Lung (tissue), 12 donors: ENCODE measurements around the gene FRMD5. TPM values are rescaled to one million over a fixed set of nuclear protein-coding genes. Genes with fewer than 3 reads are reported as not detected.
"Not testable (repeated sequence)": the region's sequence is repeated elsewhere in the genome, so short reads cannot be mapped to it uniquely, and the experiment has no call there.

ENCODE experiments used
- ATAC-seq: fragments of 200-7000 bp; cut with Tn5 transposase; one replicate; pipeline ENCODE4 v1.9.1; 2020; ENCODE audit warnings: moderate number of reproducible peaks; ENCODE audit not compliant: insufficient read depth, low FRiP score
- DNase-seq, 3 donors: peaks; one replicate each; pipeline ENCODE4 v3.0.0-alpha.2; 2013 to 2017
- H3K27ac ChIP-seq, 2 donors: one replicate each; pipeline ENCODE4 v1.5.1; 2013; ENCODE audit warnings: mild to moderate bottlenecking in 2 of 2, moderate library complexity in 2 of 2, control low read depth in 1 of 2, inconsistent platforms in 1 of 2, low read depth in 1 of 2, low read length in 1 of 2
- H3K27me3 ChIP-seq, 3 donors: one replicate each; pipeline ENCODE4 v1.5.1; 2013; ENCODE audit warnings: low read length in 2 of 3; ENCODE audit not compliant: control insufficient read depth in 3 of 3, insufficient read depth in 3 of 3
- H3K36me3 ChIP-seq, 4 donors: one replicate each; pipeline ENCODE4 v1.5.1; 2013; ENCODE audit warnings: low read length in 4 of 4, mild to moderate bottlenecking in 1 of 4, moderate library complexity in 1 of 4; ENCODE audit not compliant: control insufficient read depth in 4 of 4, insufficient read depth in 4 of 4
- H3K4me1 ChIP-seq, 5 donors: one replicate each; pipeline ENCODE4 v1.5.1; 2013; ENCODE audit warnings: low read length in 5 of 5, mild to moderate bottlenecking in 2 of 5, moderate library complexity in 1 of 5; ENCODE audit not compliant: control insufficient read depth in 5 of 5, insufficient read depth in 5 of 5
- H3K4me3 ChIP-seq: one replicate; pipeline ENCODE4 v1.5.1; 2013; ENCODE audit warnings: mild to moderate bottlenecking, control low read depth, moderate library complexity
- H3K9ac ChIP-seq, 2 donors: one replicate each; pipeline ENCODE4 v1.5.1; 2013; ENCODE audit warnings: low read length in 2 of 2, control low read depth in 1 of 2; ENCODE audit not compliant: insufficient read depth in 1 of 2
- H3K9me3 ChIP-seq, 4 donors: one replicate each; pipeline ENCODE4 v1.5.1; 2013; ENCODE audit warnings: low read length in 3 of 4, mild to moderate bottlenecking in 1 of 4, moderate library complexity in 1 of 4; ENCODE audit not compliant: control insufficient read depth in 4 of 4, insufficient read depth in 3 of 4
- whole genome bisulfite sequencing, 2 donors: extraction: QIAGEN DNeasy Blood & Tissue Kit; methylation state at CpG; one replicate each; pipeline ENCODE4 v1.1.7; 2013; 5-methylcytosine and 5-hydroxymethylcytosine counted together
- polyA plus RNA-seq, 2 donors: library from polyadenylated mRNA; stranded (reverse); fragments of 200-250 nt; gene quantifications; one replicate each; pipeline ENCODE4 v1.2.1, GENCODE V29; 2013
- total RNA-seq, 2 donors: library from RNA; depleted of rRNA in 1 of 2; stranded (reverse); fragments of >200 nt in 1 of 2; gene quantifications; one replicate each; pipeline ENCODE4 v1.2.1, GENCODE V29; 2014 to 2021
- TF ChIP-seq, protein P1 (sequence below): IDR thresholded peaks from 2 replicates; pipeline ENCODE4 v1.5.1; 2012; ENCODE audit warnings: mild to moderate bottlenecking; ENCODE audit errors: control extremely low read depth, extremely low read depth
- donor health status: control.
- donor health status: control.
- donor health status: Bipolar disorder and iron deficiency.
- donor health status: healthy.
- donor health status: DM: yes; HTN: yes; CAD: no.

The FRMD5 gene
- total and polyA plus RNA-seq, 4 donors: 0.10 to 1.1 (median 0.67) TPM

- Histone ChIP-seq H3K4me1 (no peaks in the 10 kb centered on the region), H3K9ac (no peak overlapping the region), H3K9me3 (no peaks in the 10 kb centered on the region), H3K4me3 (no peak overlapping the region), H3K27ac (no peak overlapping the region), H3K36me3 (no peaks in the 10 kb centered on the region), H3K27me3 (no peaks in the 10 kb centered on the region)
- DNase-seq: no peak
- TF ChIP-seq, protein P1, sequence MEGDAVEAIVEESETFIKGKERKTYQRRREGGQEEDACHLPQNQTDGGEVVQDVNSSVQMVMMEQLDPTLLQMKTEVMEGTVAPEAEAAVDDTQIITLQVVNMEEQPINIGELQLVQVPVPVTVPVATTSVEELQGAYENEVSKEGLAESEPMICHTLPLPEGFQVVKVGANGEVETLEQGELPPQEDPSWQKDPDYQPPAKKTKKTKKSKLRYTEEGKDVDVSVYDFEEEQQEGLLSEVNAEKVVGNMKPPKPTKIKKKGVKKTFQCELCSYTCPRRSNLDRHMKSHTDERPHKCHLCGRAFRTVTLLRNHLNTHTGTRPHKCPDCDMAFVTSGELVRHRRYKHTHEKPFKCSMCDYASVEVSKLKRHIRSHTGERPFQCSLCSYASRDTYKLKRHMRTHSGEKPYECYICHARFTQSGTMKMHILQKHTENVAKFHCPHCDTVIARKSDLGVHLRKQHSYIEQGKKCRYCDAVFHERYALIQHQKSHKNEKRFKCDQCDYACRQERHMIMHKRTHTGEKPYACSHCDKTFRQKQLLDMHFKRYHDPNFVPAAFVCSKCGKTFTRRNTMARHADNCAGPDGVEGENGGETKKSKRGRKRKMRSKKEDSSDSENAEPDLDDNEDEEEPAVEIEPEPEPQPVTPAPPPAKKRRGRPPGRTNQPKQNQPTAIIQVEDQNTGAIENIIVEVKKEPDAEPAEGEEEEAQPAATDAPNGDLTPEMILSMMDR: no peak
- ATAC-seq: no peak
- WGBS, 2 donors: 36 to 69% methylated on average over 1 of the region's 1 CpG
Observed at GRCh38 chr15:44231842-44232241, 36.8 kb upstream of the FRMD5 start.

DNA sequence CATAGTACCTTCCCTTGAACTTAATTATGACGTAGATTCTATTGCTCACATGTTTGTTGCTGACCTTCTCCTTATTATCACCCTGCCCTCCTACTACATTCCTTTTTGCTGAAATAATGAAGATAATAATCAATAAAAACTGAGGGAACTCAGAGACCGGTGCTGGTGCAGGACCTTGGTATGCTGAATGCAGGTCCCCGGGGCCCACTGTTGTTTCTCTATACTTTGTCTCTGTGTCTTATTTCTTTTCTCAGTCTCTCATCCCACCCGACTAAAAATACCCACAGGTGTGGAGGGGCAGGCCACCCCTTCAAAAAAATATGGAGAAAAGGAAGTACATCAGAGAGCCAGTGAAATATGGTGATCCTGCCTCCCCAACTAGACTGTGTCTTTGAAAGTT lies 34.2 kb upstream of the FRMD5 start:
- not testable (repeated sequence) for H3K4me3 ChIP-seq, H3K27ac ChIP-seq, H3K9ac ChIP-seq, H3K9me3 ChIP-seq, H3K36me3 ChIP-seq, H3K27me3 ChIP-seq, H3K4me1 ChIP-seq, ATAC-seq, DNase-seq
- WGBS, 2 donors: 86 to 88% methylated on average over 3 of the region's 4 CpGs

- H3K36me3 ChIP-seq: no peaks in the 10 kb centered on the region
- ATAC-seq (no peak), DNase-seq (no peak)
- no peak overlapping the region for H3K27ac ChIP-seq
- no peak overlapping the region for H3K4me3 ChIP-seq
- H3K9ac ChIP-seq: no peak overlapping the region
- no peaks in the 10 kb centered on the region for H3K4me1 ChIP-seq
- TF ChIP-seq, protein P1: no peak
- H3K27me3 ChIP-seq: no peaks in the 10 kb centered on the region
- no peaks in the 10 kb centered on the region for H3K9me3 ChIP-seq
Observed at GRCh38 chr15:44227584-44227983, 32.5 kb upstream of the FRMD5 start.

DNA sequence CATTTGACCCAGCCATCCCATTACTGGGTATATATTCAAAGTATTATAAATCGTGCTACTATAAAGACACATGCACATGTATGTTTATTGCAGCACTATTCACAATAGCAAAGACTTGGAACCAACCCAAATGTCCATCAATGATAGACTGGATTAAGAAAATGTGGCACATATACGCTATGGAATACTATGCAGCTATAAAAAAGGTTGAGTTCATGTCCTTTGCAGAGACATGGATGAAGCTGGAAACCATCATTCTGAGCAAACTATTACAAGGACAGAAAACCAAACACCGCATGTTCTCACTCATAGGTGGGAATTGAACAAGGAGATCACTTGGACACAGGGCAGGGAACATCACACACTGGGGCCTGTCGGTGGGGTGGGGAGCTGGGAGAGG lies 31.9 kb upstream of the FRMD5 start:
- H3K27me3 ChIP-seq, H3K9me3 ChIP-seq, H3K4me1 ChIP-seq, H3K9ac ChIP-seq, H3K36me3 ChIP-seq, ATAC-seq, DNase-seq, H3K4me3 ChIP-seq, H3K27ac ChIP-seq: not testable (repeated sequence)
- 96 to 97% methylated on average over 4 of the region's 4 CpGs for WGBS, 2 donors

DNA sequence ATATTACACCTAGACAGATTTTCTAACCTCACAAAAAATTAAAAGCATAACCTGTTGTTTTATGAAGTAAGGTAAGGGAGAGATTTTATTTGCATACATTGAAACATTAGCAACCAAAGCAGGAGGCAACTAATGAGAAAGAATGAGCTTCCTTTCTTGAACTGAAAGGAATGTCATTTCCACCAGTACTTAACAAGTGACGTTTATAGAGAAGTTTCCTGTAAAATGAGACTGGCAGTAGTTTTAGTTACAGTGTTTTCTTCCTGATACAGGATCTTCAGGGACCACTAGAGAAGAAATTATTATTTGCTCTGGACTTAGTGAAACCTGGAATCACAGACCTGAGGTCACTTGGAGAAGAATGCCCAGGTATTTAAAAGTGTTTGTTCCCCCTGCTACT lies 27.4 kb upstream of the FRMD5 start:
- ATAC-seq (no peak), DNase-seq (peak in 2 of 3 donors; percentile 34 to 47)
- H3K27me3 ChIP-seq: no peaks in the 10 kb centered on the region
- H3K4me1 ChIP-seq: no peaks in the 10 kb centered on the region
- no peak overlapping the region for H3K9ac ChIP-seq
- H3K9me3 ChIP-seq: no peaks in the 10 kb centered on the region
- WGBS, 2 donors: 0 to 9% methylated on average over 1 of the region's 1 CpG
- H3K27ac ChIP-seq: no peak overlapping the region
- TF ChIP-seq, protein P1: no peak
- no peaks in the 10 kb centered on the region for H3K36me3 ChIP-seq
- H3K4me3 ChIP-seq: no peak overlapping the region
